PC-3 (cell line): ENCODE results near the gene RYR2. TPM values are rescaled to one million over a fixed set of nuclear protein-coding genes. Genes with fewer than 3 reads are reported as not detected.
A peak's percentile ranks its signal among the peaks of the same experiment; 100 is the strongest.

Source experiments
- ATAC-seq: fragments of 200-7000 bp; cut with Tn5 transposase; 2 replicates; pipeline ENCODE4 v1.9.1; 2020; ENCODE audit warnings: mild to moderate bottlenecking, moderate library complexity
- BruUV-seq: library from RNA; stranded (reverse); fragments of 400-500 nt; replicated peaks from 2 replicates; lab custom pipeline; 2021; lab: Mats Ljungman, UMichigan
- CTCF ChIA-PET: fragments of 300-600 bp; sonication (Branson Sonifier 250); formaldehyde crosslinking; loops from one replicate; lab custom pipeline; 2022; ENCODE audit warnings: antibody characterized with exemption; lab: Charles Lee
- POLR2A ChIA-PET: fragments of 300-600 bp; sonication (Branson Sonifier 250); formaldehyde crosslinking; loops from one replicate; lab custom pipeline; 2022; ENCODE audit warnings: antibody characterized with exemption; ENCODE audit not compliant: unreplicated experiment; lab: Charles Lee
- DNase-seq: peaks from one replicate; pipeline ENCODE4 v3.0.0-alpha.2; 2015
- H2AFZ ChIP-seq: fragments of 300-600 bp; sonication (generic); 2 replicates; pipeline ENCODE4 v1.6.0; 2016; ENCODE audit warnings: antibody characterized with exemption, low read length
- H3F3A ChIP-seq: fragments of 300-600 bp; sonication (generic); one replicate; pipeline ENCODE4 v1.6.0; 2017; ENCODE audit warnings: antibody characterized with exemption, low read length, control low read depth, mild to moderate bottlenecking; ENCODE audit not compliant: unreplicated experiment
- H3K27ac ChIP-seq: fragments of 300-600 bp; sonication (generic); 2 replicates; pipeline ENCODE4 v1.5.1; 2016; ENCODE audit warnings: mild to moderate bottlenecking, low read length
- H3K27me3 ChIP-seq: fragments of 300-600 bp; sonication (generic); 2 replicates; pipeline ENCODE4 v1.6.1; 2016; ENCODE audit warnings: low read length, mixed read lengths
- H3K36me3 ChIP-seq: fragments of 300-600 bp; sonication (generic); 2 replicates; pipeline ENCODE4 v1.6.1; 2016; ENCODE audit warnings: low read depth, mixed run types, low read length, mixed read lengths
- H3K4me1 ChIP-seq: fragments of 300-600 bp; sonication (generic); 2 replicates; pipeline ENCODE4 v1.5.1; 2016; ENCODE audit warnings: low read length; ENCODE audit not compliant: insufficient read depth
- H3K4me2 ChIP-seq: fragments of 300-600 bp; sonication (generic); 2 replicates; pipeline ENCODE4 v1.6.0; 2016; ENCODE audit warnings: low read length
- H3K4me3 ChIP-seq: fragments of 300-600 bp; sonication (generic); 2 replicates; pipeline ENCODE4 v1.5.1; 2016; ENCODE audit warnings: mild to moderate bottlenecking, low read length, mixed read lengths
- H3K79me2 ChIP-seq: fragments of 300-600 bp; sonication (generic); 2 replicates; pipeline ENCODE4 v1.6.1; 2017; ENCODE audit warnings: low read length, mixed read lengths
- H3K9ac ChIP-seq: fragments of 300-600 bp; sonication (generic); 2 replicates; pipeline ENCODE4 v1.6.0; 2016; ENCODE audit warnings: mild to moderate bottlenecking, low read length
- H3K9me2 ChIP-seq: fragments of 300-600 bp; sonication (generic); replicated peaks from 2 replicates; pipeline ENCODE4 v1.6.1; 2016; ENCODE audit warnings: mixed run types, low read length, mixed read lengths
- H3K9me3 ChIP-seq: fragments of 300-600 bp; sonication (generic); 2 replicates; pipeline ENCODE4 v1.6.1; 2016; ENCODE audit warnings: low read length, mixed read lengths
- H4K20me1 ChIP-seq: fragments of 300-600 bp; sonication (generic); 2 replicates; pipeline ENCODE4 v1.6.1; 2016; ENCODE audit warnings: low read length, mixed read lengths
- EZH2 ChIP-seq: fragments of 300-600 bp; sonication (generic); IDR thresholded peaks from one replicate; pipeline ENCODE4 v1.6.1; 2017; ENCODE audit warnings: antibody characterized with exemption, mild to moderate bottlenecking, low read length; ENCODE audit not compliant: unreplicated experiment
- EZH2phosphoT487 ChIP-seq: fragments of 300-600 bp; sonication (generic); IDR thresholded peaks from 2 replicates; pipeline ENCODE4 v1.6.1; 2018; ENCODE audit warnings: mild to moderate bottlenecking, antibody characterized with exemption, low read length, borderline replicate concordance
- intact Hi-C: fragments of 100-400 bp; cut with micrococcal nuclease; formaldehyde crosslinking; loops from 2 replicates; pipeline ENCODE4 v1.9.0; 2023
- total RNA-seq: library from RNA; depleted of rRNA; stranded (reverse); fragments of >200 nt; gene quantifications from 2 replicates; pipeline ENCODE4 v1.2.3, GENCODE V29; 2014
- TF ChIP-seq, protein P1 (sequence below): fragments of 300-600 bp; sonication (generic); conservative IDR thresholded peaks from 2 replicates; pipeline ENCODE4 v1.5.1; 2017; ENCODE audit warnings: antibody characterized with exemption, low read depth, mild to moderate bottlenecking, low read length

Gene RYR2
- total RNA-seq, 1 experiment from 2014 or later: not detected

- CTCF ChIA-PET: no interaction called here
- BruUV-seq: no TSS peak
These were observed 12.0 kb upstream of the RYR2 start for GRCh38 chr1:237029850-237030535.

GRCh38 chr1:237031480-237031879 is 10.5 kb upstream of the RYR2 start:
- no peak overlapping the region for H3K4me2 ChIP-seq
- H3K4me3 ChIP-seq: no peak overlapping the region
- DNase-seq (no peak), ATAC-seq (no peak)
- no peaks in the 10 kb centered on the region for H3K36me3 ChIP-seq
- TF ChIP-seq EZH2 (no peak), EZH2phosphoT487 (no peak)
- TF ChIP-seq, protein P1, sequence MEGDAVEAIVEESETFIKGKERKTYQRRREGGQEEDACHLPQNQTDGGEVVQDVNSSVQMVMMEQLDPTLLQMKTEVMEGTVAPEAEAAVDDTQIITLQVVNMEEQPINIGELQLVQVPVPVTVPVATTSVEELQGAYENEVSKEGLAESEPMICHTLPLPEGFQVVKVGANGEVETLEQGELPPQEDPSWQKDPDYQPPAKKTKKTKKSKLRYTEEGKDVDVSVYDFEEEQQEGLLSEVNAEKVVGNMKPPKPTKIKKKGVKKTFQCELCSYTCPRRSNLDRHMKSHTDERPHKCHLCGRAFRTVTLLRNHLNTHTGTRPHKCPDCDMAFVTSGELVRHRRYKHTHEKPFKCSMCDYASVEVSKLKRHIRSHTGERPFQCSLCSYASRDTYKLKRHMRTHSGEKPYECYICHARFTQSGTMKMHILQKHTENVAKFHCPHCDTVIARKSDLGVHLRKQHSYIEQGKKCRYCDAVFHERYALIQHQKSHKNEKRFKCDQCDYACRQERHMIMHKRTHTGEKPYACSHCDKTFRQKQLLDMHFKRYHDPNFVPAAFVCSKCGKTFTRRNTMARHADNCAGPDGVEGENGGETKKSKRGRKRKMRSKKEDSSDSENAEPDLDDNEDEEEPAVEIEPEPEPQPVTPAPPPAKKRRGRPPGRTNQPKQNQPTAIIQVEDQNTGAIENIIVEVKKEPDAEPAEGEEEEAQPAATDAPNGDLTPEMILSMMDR: no peak
- intact Hi-C loops: no loop called here
- H3K9me2 ChIP-seq: no peaks in the 10 kb centered on the region
- no peaks in the 10 kb centered on the region for H3K9me3 ChIP-seq
- no peaks in the 10 kb centered on the region for H4K20me1 ChIP-seq
- POLR2A ChIA-PET: interaction anchor here (0.7 kb wide), 1 partner anchor 875 kb away, joined by 3 read pairs; no protein-coding TSS in a partner anchor
- no peaks in the 10 kb centered on the region for H3K4me1 ChIP-seq
- no TSS peak for BruUV-seq
- no peak overlapping the region for H3K9ac ChIP-seq
- 0 out of 2 replicates have a peak, but pooled peaks cover 5% of the 10 kb centered on the region for H3K27me3 ChIP-seq
- H3K27ac ChIP-seq: no peak overlapping the region
- CTCF ChIA-PET: no interaction called here
- H3K79me2 ChIP-seq: no peaks in the 10 kb centered on the region
- no peaks in the 10 kb centered on the region for H3F3A ChIP-seq
- H2AFZ ChIP-seq: no peak overlapping the region

More at GRCh38 chr1:237029850-237030535, 12.0 kb upstream of the RYR2 start:
- ATAC-seq (no peak), DNase-seq (no peak)
- H3K9ac ChIP-seq: no peak overlapping the region
- POLR2A ChIA-PET: no interaction called here
- no peak overlapping the region for H3K4me2 ChIP-seq
- no peak overlapping the region for H3K4me3 ChIP-seq
- no peaks in the 10 kb centered on the region for H3K79me2 ChIP-seq
- no peaks in the 10 kb centered on the region for H4K20me1 ChIP-seq
- no peak overlapping the region for H3K27ac ChIP-seq
- H3F3A ChIP-seq: no peaks in the 10 kb centered on the region
- TF ChIP-seq, protein P1: no peak
- TF ChIP-seq EZH2 (no peak), EZH2phosphoT487 (no peak)
- H3K9me3 ChIP-seq: no peaks in the 10 kb centered on the region
- no peak overlapping the region for H2AFZ ChIP-seq
- intact Hi-C loops: no loop called here
- H3K9me2 ChIP-seq: no peaks in the 10 kb centered on the region
- no peaks in the 10 kb centered on the region for H3K4me1 ChIP-seq
- H3K27me3 ChIP-seq: 0 out of 2 replicates have a peak, but pooled peaks cover 5% of the 10 kb centered on the region
- no peaks in the 10 kb centered on the region for H3K36me3 ChIP-seq

- H3F3A ChIP-seq: no peaks in the 10 kb centered on the region
- H4K20me1 ChIP-seq: no peaks in the 10 kb centered on the region
- ChIA-PET CTCF (no interaction called here), POLR2A (no interaction called here)
- H3K4me2 ChIP-seq: no peak overlapping the region
- no peaks in the 10 kb centered on the region for H3K9me2 ChIP-seq
- H3K4me3 ChIP-seq: no peak overlapping the region
- no peaks in the 10 kb centered on the region for H3K9me3 ChIP-seq
- H3K27ac ChIP-seq: no peak overlapping the region
- no peak for ATAC-seq
- H2AFZ ChIP-seq: no peak overlapping the region
- H3K27me3 ChIP-seq: 0 out of 2 replicates have a peak, but pooled peaks cover 5% of the 10 kb centered on the region
- H3K79me2 ChIP-seq: no peaks in the 10 kb centered on the region
- intact Hi-C loops: no loop called here
- H3K9ac ChIP-seq: no peak overlapping the region
- DNase-seq: peak; percentile 21
- no TSS peak for BruUV-seq
- no peaks in the 10 kb centered on the region for H3K36me3 ChIP-seq
- H3K4me1 ChIP-seq: no peaks in the 10 kb centered on the region
- TF ChIP-seq EZH2 (no peak), EZH2phosphoT487 (no peak)
- TF ChIP-seq, protein P1: no peak
These were observed 10.0 kb upstream of the RYR2 start for GRCh38 chr1:237032029-237032428.
